Colonic mucosa (tissue), 4 donors: Measurements from ENCODE around the gene MRGPRX3. TPM values are rescaled to one million over a fixed set of nuclear protein-coding genes. Genes with fewer than 3 reads are reported as not detected.

ENCODE experiments used
- DNase-seq: peaks from one replicate; pipeline ENCODE4 v3.0.0-alpha.2; 2020
- H3K27ac ChIP-seq: fragments of 200-600 bp; one replicate; pipeline ENCODE4 v1.8.0; 2021
- H3K27me3 ChIP-seq: fragments of 200-600 bp; one replicate; pipeline ENCODE4 v1.8.0; 2021
- H3K36me3 ChIP-seq: fragments of 200-600 bp; one replicate; pipeline ENCODE4 v1.8.0; 2021
- H3K4me1 ChIP-seq: fragments of 200-600 bp; one replicate; pipeline ENCODE4 v1.8.0; 2021; ENCODE audit warnings: mild to moderate bottlenecking
- H3K4me3 ChIP-seq: fragments of 200-600 bp; one replicate; pipeline ENCODE4 v1.8.0; 2021
- H3K9ac ChIP-seq, 2 donors: one replicate each; pipeline ENCODE4 v1.7.0; 2013; ENCODE audit warnings: control low read depth in 2 of 2, low read depth in 2 of 2, low read length in 2 of 2
- H3K9me3 ChIP-seq: fragments of 200-600 bp; one replicate; pipeline ENCODE4 v1.8.0; 2021
- intact Hi-C: fragments of 100-400 bp; cut with DNase I; formaldehyde crosslinking; loops from one replicate; pipeline ENCODE4 v1.14.1; 2022
- total RNA-seq, 2 donors: library from RNA; stranded (reverse); fragmentation: NEBNext Ultra II Directional in 1 of 2; extraction: Animal tissue kit (Norgen Biotek cat#: 25700) in 1 of 2; gene quantifications; one replicate each; pipeline ENCODE4 v1.2.1, GENCODE V29; 2021
- TF ChIP-seq, protein P1 (sequence below): fragments of 200-600 bp; IDR thresholded peaks from one replicate; pipeline ENCODE4 v1.8.0; 2022; ENCODE audit warnings: antibody characterized with exemption, mild to moderate bottlenecking
- donor health status: healthy.
- donor health status: DM: no; HTN: no; CAD: no.
- donor health status: DM: no; HTN: no; CAD: no.

The MRGPRX3 gene
- total RNA-seq, 2 donors from 2014 or later, result not detected

DNA sequence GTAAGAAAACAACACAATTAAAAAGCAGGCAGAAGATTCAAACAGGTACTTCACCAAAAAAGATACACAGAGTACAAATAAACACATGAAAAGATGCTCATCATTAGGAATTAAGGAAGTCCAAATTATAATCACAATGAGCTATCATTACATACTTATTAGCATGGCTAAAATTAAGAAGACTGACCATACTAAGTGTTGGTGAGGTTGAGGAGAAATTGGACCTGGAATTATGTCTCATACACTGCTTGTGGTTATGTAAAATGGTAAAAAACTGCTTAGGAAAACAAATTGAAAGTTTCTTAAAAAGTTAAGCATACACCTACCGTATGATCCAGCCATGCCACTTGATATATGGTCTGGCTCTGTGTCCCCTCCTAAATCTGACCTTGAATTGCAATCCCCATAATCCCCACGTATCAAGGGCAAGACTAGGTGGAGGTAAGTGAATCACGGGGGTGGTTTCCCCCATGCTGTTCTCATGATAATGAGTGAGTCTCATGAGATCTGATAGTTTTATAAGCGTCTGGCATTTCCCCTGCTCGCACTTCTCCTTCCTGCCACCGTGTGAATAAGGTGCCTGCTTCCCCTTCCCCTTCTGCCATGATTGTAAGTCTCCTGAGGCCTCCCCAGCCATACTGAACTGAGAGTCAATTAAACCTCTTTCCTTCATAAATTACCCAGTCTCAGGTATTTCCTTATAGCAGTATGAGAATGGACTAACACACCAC lies 31.3 kb upstream of the MRGPRX3 start:
- no peaks in the 10 kb centered on the region for H3K27me3 ChIP-seq
- H3K4me1 ChIP-seq, result no peaks in the 10 kb centered on the region
- no peak overlapping the region for H3K27ac ChIP-seq
- intact Hi-C loops, result no loop called here
- no peak overlapping the region for H3K9ac ChIP-seq
- no peak overlapping the region for H3K4me3 ChIP-seq
- TF ChIP-seq, protein P1, sequence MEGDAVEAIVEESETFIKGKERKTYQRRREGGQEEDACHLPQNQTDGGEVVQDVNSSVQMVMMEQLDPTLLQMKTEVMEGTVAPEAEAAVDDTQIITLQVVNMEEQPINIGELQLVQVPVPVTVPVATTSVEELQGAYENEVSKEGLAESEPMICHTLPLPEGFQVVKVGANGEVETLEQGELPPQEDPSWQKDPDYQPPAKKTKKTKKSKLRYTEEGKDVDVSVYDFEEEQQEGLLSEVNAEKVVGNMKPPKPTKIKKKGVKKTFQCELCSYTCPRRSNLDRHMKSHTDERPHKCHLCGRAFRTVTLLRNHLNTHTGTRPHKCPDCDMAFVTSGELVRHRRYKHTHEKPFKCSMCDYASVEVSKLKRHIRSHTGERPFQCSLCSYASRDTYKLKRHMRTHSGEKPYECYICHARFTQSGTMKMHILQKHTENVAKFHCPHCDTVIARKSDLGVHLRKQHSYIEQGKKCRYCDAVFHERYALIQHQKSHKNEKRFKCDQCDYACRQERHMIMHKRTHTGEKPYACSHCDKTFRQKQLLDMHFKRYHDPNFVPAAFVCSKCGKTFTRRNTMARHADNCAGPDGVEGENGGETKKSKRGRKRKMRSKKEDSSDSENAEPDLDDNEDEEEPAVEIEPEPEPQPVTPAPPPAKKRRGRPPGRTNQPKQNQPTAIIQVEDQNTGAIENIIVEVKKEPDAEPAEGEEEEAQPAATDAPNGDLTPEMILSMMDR, result no peak
- DNase-seq, result no peak
- no peaks in the 10 kb centered on the region for H3K9me3 ChIP-seq
- no peaks in the 10 kb centered on the region for H3K36me3 ChIP-seq

GRCh38 chr11:18105086-18105801 lies 27.1 kb upstream of the MRGPRX3 start:
- Histone ChIP-seq H3K27ac (no peak overlapping the region), H3K4me3 (peak overlapping the region; percentile 98), H3K9ac (peak overlapping the region; percentile 86 to 87), H3K4me1 (no peaks in the 10 kb centered on the region), H3K27me3 (no peaks in the 10 kb centered on the region), H3K36me3 (no peaks in the 10 kb centered on the region), H3K9me3 (no peaks in the 10 kb centered on the region)
- intact Hi-C loops, result loop anchor here (5.0 kb wide), 1 partner anchor 113 kb away; no protein-coding TSS in a partner anchor
- TF ChIP-seq, protein P1, result no peak
- DNase-seq, result no peak

DNA sequence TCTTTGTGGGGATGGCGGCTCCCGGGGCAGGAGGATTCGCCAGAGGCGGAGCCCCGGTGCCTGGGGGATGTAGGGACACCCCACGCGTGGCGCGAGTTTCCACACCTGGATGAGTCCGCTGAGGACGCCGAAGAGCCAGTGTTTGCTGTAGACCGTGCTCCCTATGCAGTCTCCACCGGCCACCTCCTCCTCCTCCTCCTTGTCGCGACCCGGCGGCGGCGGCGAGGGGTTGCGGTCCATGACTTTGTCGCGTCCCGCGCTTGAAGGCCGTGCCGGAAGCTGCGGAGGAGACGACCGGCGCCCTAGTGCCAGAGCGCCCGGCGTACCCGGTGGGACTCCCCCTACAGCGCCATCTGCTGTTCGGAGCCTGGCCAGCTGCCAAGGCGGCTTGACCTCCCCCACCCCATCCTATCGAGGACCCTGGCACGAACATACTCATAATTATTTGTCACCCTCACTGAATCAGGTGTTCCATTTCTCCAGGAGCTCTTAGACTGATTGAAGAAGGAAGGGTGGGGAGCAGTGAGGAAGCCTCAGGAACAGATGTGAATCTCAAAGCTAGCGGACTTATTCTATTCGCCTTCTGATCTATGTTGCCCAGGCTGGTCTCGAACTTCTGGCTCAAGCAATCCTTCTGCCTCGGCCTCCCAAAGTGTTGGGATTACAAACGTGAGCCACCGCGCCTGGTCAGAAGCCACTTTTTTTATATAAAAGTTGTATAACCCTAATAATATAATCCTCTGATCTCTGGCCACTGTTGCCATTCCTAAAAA lies 26.4 kb upstream of the MRGPRX3 start, which contains the start of gene SAAL1:
Gene SAAL1 (minus strand): TSS at position 281 of the 773 bp plus-strand sequence. CDS start 41 bp downstream, at position 240.
- intact Hi-C loops, result loop anchor here (5.0 kb wide), 1 partner anchor 114 kb away; no protein-coding TSS in a partner anchor

GRCh38 chr11:18106688-18107087 lies 25.7 kb upstream of the MRGPRX3 start:
- H3K36me3 ChIP-seq, result no peaks in the 10 kb centered on the region
- no peak for DNase-seq
- H3K4me1 ChIP-seq, result no peaks in the 10 kb centered on the region
- peak overlapping the region; percentile 98 for H3K4me3 ChIP-seq
- no peak overlapping the region for H3K9ac ChIP-seq
- TF ChIP-seq, protein P1, result no peak
- no peak overlapping the region for H3K27ac ChIP-seq
- H3K27me3 ChIP-seq, result no peaks in the 10 kb centered on the region
- intact Hi-C loops, result loop anchor here (5.0 kb wide), 1 partner anchor 114 kb away; no protein-coding TSS in a partner anchor
- H3K9me3 ChIP-seq, result no peaks in the 10 kb centered on the region

More for the DNA sequence above, 26.4 kb upstream of the MRGPRX3 start, which contains the start of gene SAAL1:
- Histone ChIP-seq H3K4me3 (peak within 1 kb of the TSS; percentile 98), H3K27me3 (no peaks in the 10 kb centered on the region), H3K27ac (no peak within 1 kb of the TSS), H3K4me1 (no peaks in the 10 kb centered on the region), H3K9me3 (no peaks in the 10 kb centered on the region), H3K36me3 (no peaks in the 10 kb centered on the region), H3K9ac (peak within 1 kb of the TSS; percentile 86 to 87)
- TF ChIP-seq, protein P1, result peak; percentile 70
- DNase-seq, result peak; percentile 88

DNA sequence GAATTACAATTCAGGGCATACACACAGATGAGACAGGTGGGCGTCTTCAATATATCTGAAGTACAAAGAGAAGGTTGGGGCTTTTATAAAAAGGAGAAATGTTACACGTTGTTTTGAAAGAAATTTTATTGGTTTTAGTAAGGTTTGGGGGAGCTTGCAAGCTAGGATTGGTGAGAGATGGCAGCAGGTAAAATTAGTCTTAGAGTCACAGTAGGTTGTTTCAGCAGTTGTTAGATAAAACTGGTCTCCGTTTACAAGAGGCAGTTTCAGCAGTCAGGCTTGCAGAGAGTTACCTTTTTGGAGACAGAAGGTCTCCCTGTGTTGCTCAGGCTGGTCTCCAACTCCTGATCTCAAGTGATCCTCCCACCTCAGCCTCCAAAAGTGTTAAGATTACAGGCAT lies 24.1 kb upstream of the MRGPRX3 start:
- Histone ChIP-seq H3K9me3 (no peaks in the 10 kb centered on the region), H3K27ac (no peak overlapping the region), H3K4me3 (no peak overlapping the region), H3K9ac (no peak overlapping the region), H3K27me3 (no peaks in the 10 kb centered on the region), H3K36me3 (no peaks in the 10 kb centered on the region), H3K4me1 (no peaks in the 10 kb centered on the region)
- TF ChIP-seq, protein P1, result no peak
- intact Hi-C loops, result loop anchor here (5.0 kb wide), 1 partner anchor 116 kb away; no protein-coding TSS in a partner anchor
- no peak for DNase-seq
